IMR-90 (cell line): Measurements from ENCODE around the gene ASRGL1. TPM values are rescaled to one million over a fixed set of nuclear protein-coding genes. Genes with fewer than 3 reads are reported as not detected.

Experiments used
- ATAC-seq: fragments of 200-7000 bp; cut with Tn5 transposase; 2 replicates; pipeline ENCODE4 v1.9.1; 2020; ENCODE audit warnings: low read depth, mild to moderate bottlenecking, moderate library complexity
- Bru-seq: library from RNA; stranded (reverse); fragments of 400-500 nt; gene quantifications from one replicate; lab custom pipeline; 2021; lab: Mats Ljungman, UMichigan
- BruChase-seq, 2 experiments: library from RNA; stranded (reverse); fragments of 400-500 nt; gene quantifications; one replicate each; lab custom pipeline; 2021; lab: Mats Ljungman, UMichigan
- BruUV-seq: library from RNA; stranded (reverse); fragments of 400-500 nt; replicated peaks from 2 replicates; lab custom pipeline; 2021; lab: Mats Ljungman, UMichigan
- CTCF ChIA-PET: fragments of 300-600 bp; formaldehyde crosslinking; extraction: SDS; loops from one replicate; lab custom pipeline; 2021; ENCODE audit warnings: antibody characterized with exemption; lab: Yijun Ruan, JAX
- POLR2A ChIA-PET: fragments of 300-600 bp; sonication (Branson Sonifier 250); formaldehyde crosslinking; loops from one replicate; lab custom pipeline; 2022; ENCODE audit warnings: antibody characterized with exemption; ENCODE audit not compliant: unreplicated experiment; lab: Charles Lee
- DNase-seq: peaks from one replicate; pipeline ENCODE4 v3.0.0; 2013
- H2AFZ ChIP-seq: replicated peaks from 2 replicates; pipeline ENCODE3; 2013; ENCODE audit warnings: low read length, mild to moderate bottlenecking; ENCODE audit not compliant: poor library complexity
- H2AK5ac ChIP-seq: 2 replicates; pipeline ENCODE4 v1.6.1; 2013; ENCODE audit warnings: low read depth, low read length, inconsistent platforms
- H2AK9ac ChIP-seq: replicated peaks from 2 replicates; pipeline ENCODE3; 2013; ENCODE audit warnings: mild to moderate bottlenecking, low read depth, low read length, moderate library complexity; ENCODE audit not compliant: poor library complexity
- H2BK120ac ChIP-seq: 2 replicates; pipeline ENCODE4 v1.6.1; 2013; ENCODE audit warnings: low read depth, low read length, inconsistent platforms
- H2BK15ac ChIP-seq: 3 replicates; pipeline ENCODE4 v1.6.1; 2013; ENCODE audit warnings: low read depth, low read length, inconsistent platforms
- H2BK20ac ChIP-seq: 2 replicates; pipeline ENCODE4 v1.6.1; 2013; ENCODE audit warnings: low read depth, mild to moderate bottlenecking, inconsistent platforms, low read length, moderate library complexity
- H2BK5ac ChIP-seq: 2 replicates; pipeline ENCODE4 v1.6.1; 2013; ENCODE audit warnings: mild to moderate bottlenecking, low read depth, low read length, inconsistent platforms; ENCODE audit not compliant: poor library complexity, severe bottlenecking
- H3K14ac ChIP-seq: replicated peaks from 2 replicates; pipeline ENCODE4 v1.6.1; 2013; ENCODE audit warnings: low read depth, low read length, inconsistent platforms
- H3K18ac ChIP-seq: 2 replicates; pipeline ENCODE4 v1.6.1; 2013; ENCODE audit warnings: low read depth, low read length, control low read depth
- H3K23ac ChIP-seq: 2 replicates; pipeline ENCODE4 v1.6.1; 2013; ENCODE audit warnings: low read depth, low read length, inconsistent platforms
- H3K27ac ChIP-seq: 2 replicates; pipeline ENCODE4 v1.5.1; 2013; ENCODE audit warnings: mild to moderate bottlenecking, control low read depth, low read length; ENCODE audit not compliant: insufficient read depth
- H3K27me3 ChIP-seq: 2 replicates; pipeline ENCODE4 v1.6.1; 2013; ENCODE audit warnings: low read length; ENCODE audit not compliant: control insufficient read depth, insufficient read depth
- H3K36me3 ChIP-seq: 2 replicates; pipeline ENCODE4 v1.6.1; 2013; ENCODE audit warnings: low read length, mixed read lengths; ENCODE audit not compliant: control insufficient read depth, insufficient read depth
- H3K4ac ChIP-seq: 2 replicates; pipeline ENCODE4 v1.6.1; 2013; ENCODE audit warnings: low read depth, low read length, inconsistent platforms
- H3K4me1 ChIP-seq: 2 replicates; pipeline ENCODE4 v1.6.1; 2013; ENCODE audit warnings: low read length, mixed read lengths; ENCODE audit not compliant: control insufficient read depth, insufficient read depth
- H3K4me2 ChIP-seq: 2 replicates; pipeline ENCODE4 v1.6.1; 2013; ENCODE audit warnings: low read depth, mild to moderate bottlenecking, control low read depth, low read length, moderate library complexity
- H3K4me3 ChIP-seq: 2 replicates; pipeline ENCODE4 v1.5.1; 2013; ENCODE audit warnings: low read depth, mild to moderate bottlenecking, control low read depth, low read length, moderate library complexity; ENCODE audit not compliant: insufficient read depth
- H3K56ac ChIP-seq: 2 replicates; pipeline ENCODE4 v1.6.1; 2013; ENCODE audit warnings: low read length, inconsistent platforms; ENCODE audit not compliant: insufficient read depth; ENCODE audit errors: extremely low read depth
- H3K79me1 ChIP-seq, 2 experiments: 2 replicates each; pipeline ENCODE4 v1.6.1; 2013; ENCODE audit warnings: low read length in 2 of 2, inconsistent platforms in 1 of 2, low read depth in 1 of 2
- H3K9ac ChIP-seq: 2 replicates; pipeline ENCODE4 v1.6.1; 2013; ENCODE audit warnings: low read depth, low read length, control low read depth
- H3K9me1 ChIP-seq: 2 replicates; pipeline ENCODE4 v1.6.1; 2013; ENCODE audit warnings: low read length, inconsistent platforms; ENCODE audit not compliant: insufficient read depth
- H3K9me3 ChIP-seq: 2 replicates; pipeline ENCODE4 v1.6.1; 2013; ENCODE audit warnings: low read length; ENCODE audit not compliant: control insufficient read depth, insufficient read depth
- H4K20me1 ChIP-seq: 2 replicates; pipeline ENCODE4 v1.6.1; 2013; ENCODE audit warnings: low read length, inconsistent platforms; ENCODE audit not compliant: insufficient read depth
- H4K5ac ChIP-seq: 2 replicates; pipeline ENCODE4 v1.6.1; 2013; ENCODE audit warnings: mild to moderate bottlenecking, low read depth, low read length, control low read depth
- H4K8ac ChIP-seq, 2 experiments: 2 replicates each; pipeline ENCODE4 v1.6.1; 2013; ENCODE audit warnings: low read depth in 2 of 2, low read length in 2 of 2, control low read depth in 1 of 2, inconsistent platforms in 1 of 2
- H4K91ac ChIP-seq: 2 replicates; pipeline ENCODE4 v1.6.1; 2013; ENCODE audit warnings: low read depth, low read length, inconsistent platforms; ENCODE audit not compliant: insufficient read depth
- BHLHE40 ChIP-seq: fragments of 150-350 bp; IDR thresholded peaks from 2 replicates; pipeline ENCODE4 v1.6.1; 2016; ENCODE audit warnings: mild to moderate bottlenecking, low read depth, low read length
- CEBPB ChIP-seq: IDR thresholded peaks from 2 replicates; pipeline ENCODE4 v1.6.1; 2012; ENCODE audit warnings: low read depth, low read length, improper control_type of control experiment
- CHD1 ChIP-seq: IDR thresholded peaks from 2 replicates; pipeline ENCODE4 v1.6.1; 2012; ENCODE audit warnings: low read depth, low read length, improper control_type of control experiment
- FOS ChIP-seq: fragments of 150-350 bp; IDR thresholded peaks from 2 replicates; pipeline ENCODE4 v1.6.1; 2016; ENCODE audit warnings: low read depth, low read length
- MAFK ChIP-seq: IDR thresholded peaks from 2 replicates; pipeline ENCODE4 v1.6.1; 2012; ENCODE audit warnings: low read depth, low read length, improper control_type of control experiment
- MXI1 ChIP-seq: IDR thresholded peaks from 2 replicates; pipeline ENCODE4 v1.6.1; 2012; ENCODE audit warnings: low read depth, mild to moderate bottlenecking, low read length, moderate library complexity, borderline replicate concordance
- NFE2L2 ChIP-seq: fragments of 150-350 bp; IDR thresholded peaks from 2 replicates; pipeline ENCODE4 v1.6.1; 2016; ENCODE audit warnings: low read depth, mild to moderate bottlenecking, low read length
- RAD21 ChIP-seq: IDR thresholded peaks from 2 replicates; pipeline ENCODE4 v1.6.1; 2012; ENCODE audit warnings: low read length, improper control_type of control experiment
- RFX5 ChIP-seq: IDR thresholded peaks from 2 replicates; pipeline ENCODE4 v1.8.0; 2012; ENCODE audit warnings: low read depth, mild to moderate bottlenecking, low read length, moderate library complexity
- SMC3 ChIP-seq: fragments of 150-350 bp; IDR thresholded peaks from 2 replicates; pipeline ENCODE4 v1.6.1; 2016; ENCODE audit warnings: low read depth, mild to moderate bottlenecking, antibody characterized with exemption, low read length, moderate library complexity
- WGBS, 2 experiments: methylation state at CpG; one replicate each; pipeline versions ENCODE4 v1.1.5 to v1.1.7; 2013; ENCODE audit warnings: missing lambda C conversion rate in 2 of 2; ENCODE audit not compliant: insufficient read length in 1 of 2; ENCODE audit errors: extremely low coverage in 2 of 2; 5-methylcytosine and 5-hydroxymethylcytosine counted together
- dilution Hi-C: fragments of 300-500 bp; cut with HindIII; formaldehyde crosslinking; loops from one replicate; pipeline ENCODE4 v1.14.3; 2018; ENCODE audit warnings: low sequenced_read_pairs; ENCODE audit not compliant: unreplicated experiment
- in situ Hi-C: fragments of 300-500 bp; cut with MboI; formaldehyde crosslinking; loops from 3 replicates; pipeline ENCODE4 v1.14.3; 2019; ENCODE audit warnings: low sequenced_read_pairs, inconsistent platforms, mixed read lengths
- intact Hi-C: fragments of 100-400 bp; cut with micrococcal nuclease; formaldehyde crosslinking; loops from 2 replicates; pipeline ENCODE4 v1.10.0; 2022
- long read RNA-seq: library from polyadenylated mRNA; unstranded; transcript quantifications from one replicate; pipeline ENCODE4 v2.0.0, GENCODE V29; 2021; ENCODE audit not compliant: unreplicated experiment
- polyA plus RNA-seq, 3 experiments: library from polyadenylated mRNA; depleted of rRNA; stranded (reverse); fragments of >200 nt; gene quantifications; 2 replicates each; pipeline ENCODE4 v1.2.3, GENCODE V29; 2012; ENCODE audit warnings: low replicate concordance in 1 of 3
- total RNA-seq: library from RNA; depleted of rRNA; stranded (reverse); fragments of >200 nt; gene quantifications from 2 replicates; pipeline ENCODE4 v1.2.3, GENCODE V29; 2012; rRNA removed
- TF ChIP-seq, protein P1 (sequence below): conservative IDR thresholded peaks from 2 replicates; pipeline ENCODE4 v1.5.1; 2012; ENCODE audit warnings: mild to moderate bottlenecking, low read depth, low read length, improper control_type of control experiment
- TF ChIP-seq, protein P2 (sequence below): fragments of 150-350 bp; IDR thresholded peaks from 2 replicates; pipeline ENCODE4 v1.6.1; 2016; ENCODE audit warnings: low read depth, mild to moderate bottlenecking, low read length, moderate library complexity, borderline replicate concordance
- TF ChIP-seq, protein P3 (sequence below): fragments of 150-350 bp; IDR thresholded peaks from 2 replicates; pipeline ENCODE4 v1.6.1; 2017; ENCODE audit warnings: mild to moderate bottlenecking, antibody characterized with exemption, low read length, low read depth

ASRGL1 gene
- total RNA-seq (0.28 TPM in 1 of 2 replicates, not detected in the other), polyA plus RNA-seq (2012; rRNA removed) (0.72 and 1.0 TPM in 2 replicates), Bru-seq, nascent RNA (percentile 9 among the genes with signal in this experiment), BruChase-seq, experiment 1, labeled RNA remaining after a 6-hour chase (percentile 10 among the genes with signal in this experiment), BruChase-seq, experiment 2, labeled RNA remaining after a 2-hour chase (percentile 4 among the genes with signal in this experiment)
- polyA plus RNA-seq (2012; cell fraction: cytosol; rRNA removed), result 0.55 and 0.70 TPM in 2 replicates
- 0.58 and 0.84 TPM in 2 replicates for polyA plus RNA-seq (2012; cell fraction: nucleus; rRNA removed; ENCODE audit: low replicate concordance)
- long read RNA-seq, result 0 reads

DNA sequence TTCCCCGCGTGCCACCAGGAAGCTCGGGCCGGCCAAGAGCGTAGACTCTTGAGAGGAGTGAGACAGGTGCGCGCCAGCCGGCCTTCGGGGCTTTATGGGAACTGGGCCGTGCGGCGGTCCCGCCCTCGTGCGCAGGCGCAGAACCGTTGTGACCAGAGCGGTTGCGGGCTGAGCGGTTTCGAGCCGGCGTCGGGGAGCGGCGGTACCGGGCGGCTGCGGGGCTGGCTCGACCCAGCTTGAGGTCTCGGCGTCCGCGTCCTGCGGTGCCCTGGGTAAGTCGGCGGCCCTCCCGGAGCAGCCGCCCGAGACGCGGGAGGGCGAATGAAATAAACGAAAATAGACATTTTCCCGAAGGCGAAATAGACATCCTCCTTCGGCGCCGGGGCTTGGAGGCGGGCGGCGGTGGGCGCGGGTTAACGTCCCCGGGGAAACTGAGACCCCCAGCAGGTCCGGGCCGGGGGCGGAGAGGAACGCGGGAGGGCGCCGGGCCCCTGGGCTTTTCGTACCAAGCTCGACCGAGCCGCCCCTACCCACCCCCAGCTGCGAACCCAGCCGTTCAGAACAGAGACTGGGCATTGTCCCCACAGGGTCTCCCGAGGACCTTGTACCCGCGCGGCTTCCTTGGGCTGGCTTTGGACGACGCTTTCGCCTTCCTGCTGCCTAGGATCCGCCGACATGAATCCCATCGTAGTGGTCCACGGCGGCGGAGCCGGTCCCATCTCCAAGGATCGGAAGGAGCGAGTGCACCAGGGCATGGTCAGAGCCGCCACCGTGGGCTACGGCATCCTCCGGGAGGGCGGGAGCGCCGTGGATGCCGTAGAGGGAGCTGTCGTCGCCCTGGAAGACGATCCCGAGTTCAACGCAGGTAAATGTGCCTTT is at the start of gene ASRGL1:
TSS of gene ASRGL1 (plus strand) at position 146 of the 879 bp plus-strand sequence. CDS start at position 676, 530 bp downstream.
- no peaks in the 10 kb centered on the region for H3K79me1 ChIP-seq
- no peak within 1 kb of the TSS for H3K4ac ChIP-seq
- H3K9me3 ChIP-seq, result no peaks in the 10 kb centered on the region
- intact Hi-C loops, result no loop called here
- H2BK15ac ChIP-seq, result no peak within 1 kb of the TSS
- no peaks in the 10 kb centered on the region for H3K36me3 ChIP-seq
- no peak within 1 kb of the TSS for H3K23ac ChIP-seq
- ATAC-seq (peak; percentile 91), DNase-seq (peak; percentile 15)
- H3K4me3 ChIP-seq, result peak within 1 kb of the TSS; percentile 51
- POLR2A ChIA-PET, result no interaction called here
- no peak within 1 kb of the TSS for H2AK9ac ChIP-seq
- in situ Hi-C loops, result no loop called here
- no peak within 1 kb of the TSS for H2BK120ac ChIP-seq
- H3K18ac ChIP-seq, result no peak within 1 kb of the TSS
- no peaks in the 10 kb centered on the region for H3K4me1 ChIP-seq
- H4K20me1 ChIP-seq, result no peaks in the 10 kb centered on the region
- H2AK5ac ChIP-seq, result no peak within 1 kb of the TSS
- H2BK5ac ChIP-seq, result no peak within 1 kb of the TSS
- no peak within 1 kb of the TSS for H4K8ac ChIP-seq
- H4K5ac ChIP-seq, result no peak within 1 kb of the TSS
- no peak within 1 kb of the TSS for H2BK20ac ChIP-seq
- WGBS, 2 experiments, result 3% methylated on average over 72 of the region's 98 CpGs; no CpG with 5 or more reads in 1 of the 2 experiments
- H3K56ac ChIP-seq, result no peak within 1 kb of the TSS
- dilution Hi-C loops, result no loop called here
- no peak within 1 kb of the TSS for H3K9ac ChIP-seq
- CTCF ChIA-PET, result no interaction called here
- no peaks in the 10 kb centered on the region for H3K9me1 ChIP-seq
- peak within 1 kb of the TSS; percentile 92 for H2AFZ ChIP-seq
- peak within 1 kb of the TSS; percentile 95 for H3K4me2 ChIP-seq
- peaks cover 48% of the 10 kb centered on the region for H3K27me3 ChIP-seq
- H4K91ac ChIP-seq, result no peak within 1 kb of the TSS
- no TSS peak for BruUV-seq
- no peak within 1 kb of the TSS for H3K14ac ChIP-seq
- no peak within 1 kb of the TSS for H3K27ac ChIP-seq
- TF ChIP-seq RAD21 (no peak), CHD1 (no peak), NFE2L2 (no peak), SMC3 (no peak), RFX5 (no peak), FOS (no peak), MAFK (no peak), BHLHE40 (no peak), MXI1 (no peak), CEBPB (no peak)
- TF ChIP-seq, protein P1, sequence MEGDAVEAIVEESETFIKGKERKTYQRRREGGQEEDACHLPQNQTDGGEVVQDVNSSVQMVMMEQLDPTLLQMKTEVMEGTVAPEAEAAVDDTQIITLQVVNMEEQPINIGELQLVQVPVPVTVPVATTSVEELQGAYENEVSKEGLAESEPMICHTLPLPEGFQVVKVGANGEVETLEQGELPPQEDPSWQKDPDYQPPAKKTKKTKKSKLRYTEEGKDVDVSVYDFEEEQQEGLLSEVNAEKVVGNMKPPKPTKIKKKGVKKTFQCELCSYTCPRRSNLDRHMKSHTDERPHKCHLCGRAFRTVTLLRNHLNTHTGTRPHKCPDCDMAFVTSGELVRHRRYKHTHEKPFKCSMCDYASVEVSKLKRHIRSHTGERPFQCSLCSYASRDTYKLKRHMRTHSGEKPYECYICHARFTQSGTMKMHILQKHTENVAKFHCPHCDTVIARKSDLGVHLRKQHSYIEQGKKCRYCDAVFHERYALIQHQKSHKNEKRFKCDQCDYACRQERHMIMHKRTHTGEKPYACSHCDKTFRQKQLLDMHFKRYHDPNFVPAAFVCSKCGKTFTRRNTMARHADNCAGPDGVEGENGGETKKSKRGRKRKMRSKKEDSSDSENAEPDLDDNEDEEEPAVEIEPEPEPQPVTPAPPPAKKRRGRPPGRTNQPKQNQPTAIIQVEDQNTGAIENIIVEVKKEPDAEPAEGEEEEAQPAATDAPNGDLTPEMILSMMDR, result no peak
- TF ChIP-seq, protein P2, sequence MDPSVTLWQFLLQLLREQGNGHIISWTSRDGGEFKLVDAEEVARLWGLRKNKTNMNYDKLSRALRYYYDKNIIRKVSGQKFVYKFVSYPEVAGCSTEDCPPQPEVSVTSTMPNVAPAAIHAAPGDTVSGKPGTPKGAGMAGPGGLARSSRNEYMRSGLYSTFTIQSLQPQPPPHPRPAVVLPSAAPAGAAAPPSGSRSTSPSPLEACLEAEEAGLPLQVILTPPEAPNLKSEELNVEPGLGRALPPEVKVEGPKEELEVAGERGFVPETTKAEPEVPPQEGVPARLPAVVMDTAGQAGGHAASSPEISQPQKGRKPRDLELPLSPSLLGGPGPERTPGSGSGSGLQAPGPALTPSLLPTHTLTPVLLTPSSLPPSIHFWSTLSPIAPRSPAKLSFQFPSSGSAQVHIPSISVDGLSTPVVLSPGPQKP, result no peak
- TF ChIP-seq, protein P3, sequence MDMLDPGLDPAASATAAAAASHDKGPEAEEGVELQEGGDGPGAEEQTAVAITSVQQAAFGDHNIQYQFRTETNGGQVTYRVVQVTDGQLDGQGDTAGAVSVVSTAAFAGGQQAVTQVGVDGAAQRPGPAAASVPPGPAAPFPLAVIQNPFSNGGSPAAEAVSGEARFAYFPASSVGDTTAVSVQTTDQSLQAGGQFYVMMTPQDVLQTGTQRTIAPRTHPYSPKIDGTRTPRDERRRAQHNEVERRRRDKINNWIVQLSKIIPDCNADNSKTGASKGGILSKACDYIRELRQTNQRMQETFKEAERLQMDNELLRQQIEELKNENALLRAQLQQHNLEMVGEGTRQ, result no peak
